ENCODE measurements around the gene MKKS.

Gene MKKS

DNA sequence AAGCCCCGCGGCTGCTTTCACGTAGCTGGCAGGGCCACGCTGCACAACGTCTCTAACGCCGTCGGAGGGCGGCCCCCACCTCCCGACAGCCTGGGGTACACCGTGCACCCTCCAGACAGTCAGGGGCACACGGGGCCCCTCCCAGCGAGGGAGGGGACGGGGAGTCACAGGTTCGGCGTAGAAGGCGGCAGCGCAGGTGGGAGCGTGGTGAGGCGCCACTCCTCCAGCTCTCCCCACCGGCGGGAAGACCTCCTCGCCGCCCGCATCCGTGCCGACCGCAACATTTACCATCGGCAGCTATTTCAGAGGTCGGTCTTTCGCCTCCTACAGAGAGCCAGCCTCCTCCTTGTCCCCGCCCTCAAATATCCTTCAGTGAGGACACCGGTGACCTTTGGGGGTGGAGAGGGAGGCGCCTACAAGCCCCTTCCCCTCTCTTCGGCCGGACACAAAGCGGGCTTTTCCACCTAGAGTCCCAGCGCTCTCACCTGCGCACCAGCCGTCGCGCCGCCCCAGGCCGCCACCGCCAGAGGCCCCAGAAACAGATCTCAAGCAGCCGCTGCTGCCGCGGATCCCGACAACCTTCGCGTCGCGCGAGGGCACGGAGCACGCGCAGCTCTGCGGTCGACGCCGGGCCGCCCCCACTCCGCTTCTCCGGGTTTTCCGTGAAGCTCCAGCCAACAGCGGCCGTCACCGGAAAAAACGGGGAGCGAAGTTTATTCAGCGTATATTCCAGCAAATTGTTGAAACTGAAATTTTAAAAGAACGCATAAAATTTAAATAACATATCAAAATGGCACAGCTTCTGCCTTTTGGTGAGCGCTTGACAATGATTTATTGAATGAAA lies at the start of gene MKKS:
Gene MKKS, minus strand, starts transcription at position 600 of the 844 bp plus-strand sequence. CDS start 20,708 bp downstream, outside the sequence.
- DNase-seq, result peak; percentile 89

DNA sequence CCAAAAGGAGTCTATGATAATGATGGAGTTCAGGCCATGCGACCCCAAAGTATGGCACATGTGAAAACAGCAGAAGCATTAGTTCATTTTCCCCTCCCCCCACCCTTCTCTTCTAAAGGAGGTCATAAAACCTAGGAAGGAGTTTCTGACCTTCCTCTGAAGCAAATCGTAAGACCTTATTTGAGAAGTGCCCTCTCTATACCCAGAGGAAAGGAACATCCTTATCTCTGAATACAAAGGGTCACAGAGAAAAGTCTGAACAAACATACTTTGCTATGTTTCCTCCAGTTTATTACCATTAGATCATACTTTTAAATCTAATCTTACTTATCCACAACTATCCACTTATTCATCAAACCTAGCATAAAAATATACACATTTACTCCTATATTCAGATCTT lies 49.7 kb upstream of the MKKS start:
- no peak for DNase-seq

DNA sequence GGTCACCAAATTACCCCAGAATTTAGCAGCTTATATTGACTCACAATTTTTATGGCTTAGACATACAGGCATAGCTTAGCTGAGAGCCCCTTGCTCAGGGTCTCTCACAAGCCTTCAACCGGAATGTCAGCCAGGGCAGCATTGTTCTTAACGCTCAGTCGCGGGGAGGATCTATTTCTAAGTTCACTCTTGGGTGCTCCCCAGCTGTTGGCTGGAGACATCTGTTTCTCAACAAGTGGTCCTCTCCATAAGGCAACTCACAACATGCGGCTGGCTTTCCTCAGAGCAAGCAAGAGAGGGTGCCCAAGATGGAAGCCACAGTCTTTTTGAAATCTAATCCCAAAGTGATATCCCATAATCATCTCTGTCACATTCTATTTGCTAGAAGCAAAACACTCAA lies 47.7 kb upstream of the MKKS start:
- peak; percentile 9 for DNase-seq

DNA sequence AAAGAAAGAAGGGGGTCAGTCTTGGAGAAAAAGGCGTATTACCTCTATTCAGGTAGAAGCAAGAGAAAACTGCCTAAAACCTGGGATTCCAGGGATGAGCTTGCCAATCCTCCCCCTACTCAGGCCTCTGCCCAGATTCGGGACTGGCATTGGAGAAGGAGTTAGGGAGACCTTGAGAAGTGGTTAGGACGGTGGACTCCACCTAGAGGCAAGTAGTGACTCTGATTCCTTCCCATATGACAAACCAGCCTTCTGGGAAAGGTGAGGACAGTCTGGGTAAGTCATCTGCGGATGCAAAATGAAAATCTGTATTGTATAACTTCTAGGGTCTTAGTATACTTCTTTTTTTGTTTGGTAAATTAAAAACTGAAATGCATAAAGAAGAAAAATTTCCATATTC lies 44.9 kb upstream of the MKKS start:
- DNase-seq, result no peak

GRCh38 chr20:10478205-10478604 lies 44.2 kb upstream of the MKKS start:
- no peak for DNase-seq

- peak; percentile 91 for DNase-seq
Observed at GRCh38 chr20:10476319-10476724, 42.3 kb upstream of the MKKS start.

DNA sequence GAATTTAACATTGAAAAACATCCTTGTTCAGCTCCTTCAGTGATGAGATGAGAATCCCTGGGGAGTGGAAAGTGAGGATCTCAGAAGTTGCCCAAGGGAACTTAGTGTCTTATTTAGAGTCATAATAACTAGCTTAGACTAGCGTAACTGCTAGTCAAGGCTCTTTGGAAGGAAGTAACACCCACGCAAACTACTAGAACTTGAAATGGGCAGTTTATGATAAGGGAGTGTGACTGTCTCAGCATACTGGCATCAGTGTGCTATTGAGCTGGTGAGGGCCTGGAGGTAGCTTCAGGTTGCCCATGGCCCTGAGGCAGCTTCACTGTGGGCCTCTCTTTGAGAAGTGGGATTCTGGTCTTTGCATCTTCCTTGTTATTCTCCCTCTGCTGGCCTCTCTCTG lies 41.2 kb upstream of the MKKS start:
- peak; percentile 24 for DNase-seq

DNA sequence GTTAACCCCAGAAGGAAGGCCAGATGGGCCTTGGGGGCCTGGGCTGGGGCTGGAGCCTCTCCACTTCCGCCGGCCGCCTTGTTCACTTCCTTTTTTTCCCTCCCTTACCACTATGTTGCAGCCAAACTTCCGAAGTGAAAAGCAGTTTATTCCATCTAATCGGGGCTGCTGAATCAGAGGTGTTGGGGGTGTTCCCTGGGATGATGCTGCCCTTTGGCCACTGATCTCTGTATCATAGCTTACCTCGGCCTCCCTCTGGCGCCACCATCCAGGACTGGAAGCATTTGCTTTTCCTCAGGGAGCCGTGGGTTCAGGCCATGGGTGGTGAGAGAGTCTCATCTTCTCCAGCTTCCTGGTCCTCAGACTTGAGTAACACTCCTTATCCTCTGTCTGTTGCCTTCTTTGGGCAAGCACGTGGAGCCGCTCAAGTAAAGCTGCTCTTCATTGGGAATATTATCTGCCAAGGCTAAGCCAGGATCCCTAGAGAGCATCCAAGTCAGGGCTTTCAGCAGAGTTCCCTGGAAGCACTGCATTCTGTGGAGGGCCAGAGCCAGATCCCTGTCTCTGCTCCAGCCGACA lies 40.7 kb upstream of the MKKS start:
- peak; percentile 85 for DNase-seq

DNA sequence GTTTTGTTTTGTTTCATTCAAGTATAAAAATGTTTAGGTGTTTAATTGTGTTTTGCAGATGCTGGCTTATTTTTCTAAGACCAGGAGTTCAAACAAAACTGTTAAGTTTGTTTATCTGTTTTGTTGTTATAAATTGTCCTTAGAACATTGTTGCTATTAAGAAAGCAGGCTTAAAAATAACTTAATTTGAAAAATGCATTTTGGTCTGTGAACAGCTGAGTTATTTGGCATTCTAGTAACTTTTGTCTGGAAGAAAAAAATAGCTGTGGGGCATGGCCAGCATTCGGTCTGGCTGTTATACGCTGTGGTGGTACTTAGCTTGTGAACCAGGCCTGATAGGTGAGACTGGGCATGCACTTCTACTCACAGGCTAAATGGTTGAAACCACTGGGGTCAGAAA lies 38.8 kb upstream of the MKKS start:
- DNase-seq, result no peak

GRCh38 chr20:10470276-10470675 lies 36.3 kb upstream of the MKKS start:
- peak; percentile 11 for DNase-seq

- DNase-seq, result peak; percentile 85
Observed at GRCh38 chr20:10469599-10469998, 35.6 kb upstream of the MKKS start.

DNA sequence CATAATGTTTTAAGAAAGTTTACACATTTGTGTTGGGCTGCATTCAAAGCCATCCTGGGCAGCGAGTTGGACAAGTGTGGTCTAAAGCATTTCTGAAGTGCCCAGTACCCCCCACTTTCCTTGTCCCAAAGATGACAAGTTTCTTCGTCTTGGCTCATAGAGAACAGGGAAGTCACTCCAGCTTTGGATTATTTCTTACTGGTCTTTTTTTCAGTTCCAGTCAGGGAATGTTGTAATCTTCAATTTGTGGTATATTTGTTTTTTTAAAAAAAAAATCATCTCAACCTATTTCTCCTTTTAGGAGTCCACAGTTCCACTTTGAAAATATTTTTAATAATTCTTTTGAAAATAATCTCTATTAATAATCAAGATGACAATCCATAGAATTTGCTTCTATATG lies 35.0 kb upstream of the MKKS start:
- DNase-seq, result peak; percentile 80

DNA sequence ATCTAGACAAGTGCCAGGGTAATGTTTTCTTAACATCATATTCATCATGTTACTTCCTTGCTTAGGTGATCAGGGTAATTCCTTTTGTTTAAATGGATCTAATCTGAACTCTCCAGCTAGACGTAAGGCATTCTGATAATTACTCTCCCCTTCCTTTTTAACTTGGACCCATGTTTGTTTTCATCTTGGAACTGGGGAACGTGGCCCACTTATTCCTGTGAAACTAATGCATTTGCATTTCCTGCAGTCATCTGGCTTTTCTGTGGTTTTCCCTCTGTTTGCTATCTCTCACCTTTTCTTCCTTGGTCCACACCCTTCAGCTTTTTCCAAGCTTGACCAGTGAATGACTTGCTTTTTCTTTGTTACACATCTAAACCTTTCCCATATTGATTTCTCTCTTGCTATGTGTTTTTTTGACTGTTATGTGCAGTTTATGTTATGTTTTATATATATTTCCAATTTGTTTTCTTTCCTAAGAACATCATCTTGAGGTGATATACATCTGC lies 34.4 kb upstream of the MKKS start:
- DNase-seq, result no peak

- no peak for DNase-seq
Observed at GRCh38 chr20:10467681-10468339, 33.8 kb upstream of the MKKS start.

DNA sequence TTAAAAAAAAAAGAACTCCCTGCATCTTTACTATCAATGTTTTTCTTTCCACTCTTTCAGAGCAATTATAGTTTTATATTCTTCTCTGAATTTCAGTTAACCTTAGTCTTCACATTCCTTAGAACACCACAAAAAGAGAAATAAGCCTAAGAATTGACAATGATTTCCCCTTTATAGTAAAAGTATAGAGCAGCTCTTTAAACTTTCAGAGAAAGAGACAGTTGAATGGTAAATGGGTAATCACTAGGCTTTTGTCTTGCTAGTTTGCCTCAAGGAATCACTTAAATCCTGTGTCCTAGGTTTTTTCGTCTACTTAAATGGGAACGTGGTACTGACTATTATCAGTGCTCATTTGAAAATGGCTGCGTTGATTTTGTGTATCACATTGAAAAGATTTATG lies 32.8 kb upstream of the MKKS start:
- DNase-seq, result no peak

- no peak for DNase-seq
Observed at GRCh38 chr20:10466325-10466724, 32.3 kb upstream of the MKKS start.

- no peak for DNase-seq
Observed at GRCh38 chr20:10465135-10465534, 31.1 kb upstream of the MKKS start.

GRCh38 chr20:10463622-10464021 lies 29.6 kb upstream of the MKKS start:
- peak; percentile 33 for DNase-seq

GRCh38 chr20:10462516-10462915 lies 28.5 kb upstream of the MKKS start:
- DNase-seq, result no peak

DNA sequence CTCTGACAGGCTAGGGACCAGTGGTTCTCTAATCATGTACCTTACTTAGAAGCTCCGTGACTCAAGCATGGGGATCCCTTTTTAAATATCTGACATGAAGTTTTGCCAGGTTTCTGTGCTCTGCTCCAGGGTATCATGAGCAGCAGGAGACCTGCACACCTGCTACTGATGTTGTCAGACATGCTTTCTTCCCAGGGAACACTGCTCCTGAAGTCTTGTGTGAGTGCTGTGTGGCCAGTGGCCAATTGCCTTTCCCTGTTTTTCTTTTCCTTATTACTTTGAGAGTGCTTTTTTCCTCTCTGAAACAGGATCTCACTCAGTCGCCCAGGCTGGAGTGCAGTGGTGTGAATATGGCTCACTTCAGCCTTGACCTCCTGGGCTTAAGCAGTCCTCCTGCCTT lies 27.5 kb upstream of the MKKS start:
- no peak for DNase-seq

- peak; percentile 34 for DNase-seq
Observed at GRCh38 chr20:10454151-10454750, 20.2 kb upstream of the MKKS start.

- peak; percentile 99 for DNase-seq
Observed at GRCh38 chr20:10453241-10453640, 19.2 kb upstream of the MKKS start.

- no peak for DNase-seq
Observed at GRCh38 chr20:10449270-10449669, 15.2 kb upstream of the MKKS start.

Measured in MV-4-11 (cell line).